K562 (cell line): ENCODE results near the gene SHF. TPM values are rescaled to one million over a fixed set of nuclear protein-coding genes. Genes with fewer than 3 reads are reported as not detected.

Experiments used
- BRCA1 ChIP-seq, 2 experiments: fragments of 450-650 bp in 1 of 2; sonication (generic) in 1 of 2; formaldehyde crosslinking in 1 of 2; IDR thresholded peaks; 2 replicates each; pipeline versions ENCODE4 v1.5.0 to v1.6.1; 2017 to 2020; ENCODE audit warnings: mild to moderate bottlenecking in 1 of 2, missing genetic modification reagents in 1 of 2
- CBX3 ChIP-seq, 2 experiments: IDR thresholded peaks; 1 replicate in 1 of 2; 2 replicates in 1 of 2; pipeline ENCODE4 v1.6.1; 2012; ENCODE audit warnings: inconsistent platforms in 2 of 2, low read length in 2 of 2, borderline replicate concordance in 1 of 2, control low read depth in 1 of 2
- CSDE1 ChIP-seq, 2 experiments: fragments of 450-650 bp; IDR thresholded peaks; 2 replicates each; pipeline ENCODE4 v1.6.1; 2016; ENCODE audit warnings: mild to moderate bottlenecking in 1 of 2
- CTCF ChIP-seq, 3 experiments: IDR thresholded peaks in 2 of 3; conservative IDR thresholded peaks in 1 of 3; 2 replicates each; pipeline ENCODE4 v1.5.1; 2011 to 2012; ENCODE audit warnings: low read length in 3 of 3, mild to moderate bottlenecking in 3 of 3, control low read depth in 2 of 3, improper control_type of control experiment in 1 of 3, inconsistent platforms in 1 of 3, low read depth in 1 of 3, mixed read lengths in 1 of 3, moderate library complexity in 1 of 3; ENCODE audit not compliant: insufficient read depth in 2 of 3
- FOXJ3 ChIP-seq: sonication (generic); formaldehyde crosslinking; IDR thresholded peaks from 2 replicates; pipeline ENCODE4 v1.4.0; 2020; ENCODE audit warnings: mild to moderate bottlenecking, missing genetic modification reagents
- HMBOX1 ChIP-seq: sonication (generic); IDR thresholded peaks from 2 replicates; pipeline ENCODE4 v1.6.1; 2016
- MLLT1 ChIP-seq, 2 experiments: fragments of 450-650 bp; IDR thresholded peaks; 2 replicates each; pipeline ENCODE4 v1.6.1; 2016
- MTF1 ChIP-seq: fragments of 250-450 bp; sonication (Bioruptor Pico); IDR thresholded peaks from 2 replicates; pipeline ENCODE4 v1.9.0; 2021; ENCODE audit warnings: moderate library complexity, mild to moderate bottlenecking, inconsistent platforms, borderline replicate concordance
- RBBP5 ChIP-seq: fragments of 200-600 bp; sonication (generic); IDR thresholded peaks from 2 replicates; pipeline ENCODE4 v1.6.1; 2012; ENCODE audit warnings: borderline replicate concordance, mild to moderate bottlenecking, low read length, control low read depth, inconsistent platforms; ENCODE audit not compliant: insufficient read depth, poor library complexity, severe bottlenecking
- RUNX1 ChIP-seq: sonication (generic); IDR thresholded peaks from 2 replicates; pipeline ENCODE4 v1.6.1; 2016; ENCODE audit warnings: antibody characterized with exemption, low read depth
- ZBTB26 ChIP-seq: fragments of 450-650 bp; formaldehyde crosslinking; IDR thresholded peaks from 2 replicates; pipeline ENCODE4 v1.4.0; 2022; ENCODE audit warnings: missing genetic modification characterization
- ZBTB8A ChIP-seq: fragments of 450-650 bp; IDR thresholded peaks from 2 replicates; pipeline ENCODE4 v1.6.1; 2018; ENCODE audit warnings: mild to moderate bottlenecking, moderate library complexity; ENCODE audit not compliant: partially characterized antibody
- ZNF140 ChIP-seq: fragments of 250-450 bp; sonication (Bioruptor Pico); IDR thresholded peaks from 2 replicates; pipeline ENCODE4 v1.8.0; 2021; ENCODE audit warnings: moderate library complexity, mild to moderate bottlenecking, inconsistent platforms
- ZNF174 ChIP-seq: fragments of 250-450 bp; sonication (Bioruptor Pico); IDR thresholded peaks from 2 replicates; pipeline ENCODE4 v1.4.0; 2020; ENCODE audit warnings: mild to moderate bottlenecking
- ZNF212 ChIP-seq: fragments of 450-650 bp; formaldehyde crosslinking; IDR thresholded peaks from 2 replicates; pipeline ENCODE4 v1.4.0; 2020; ENCODE audit warnings: mild to moderate bottlenecking
- ZNF277 ChIP-seq: fragments of 250-450 bp; sonication (Bioruptor Pico); IDR thresholded peaks from 2 replicates; pipeline ENCODE4 v1.8.0; 2022; ENCODE audit warnings: inconsistent platforms, mild to moderate bottlenecking, moderate library complexity, borderline replicate concordance
- ZNF655 ChIP-seq: fragments of 250-450 bp; sonication (Bioruptor Pico); IDR thresholded peaks from 2 replicates; pipeline ENCODE4 v1.5.0; 2021
- ZNF764 ChIP-seq: fragments of 250-450 bp; sonication (Bioruptor Pico); IDR thresholded peaks from 2 replicates; pipeline ENCODE4 v1.4.0; 2020; ENCODE audit warnings: low read depth, mild to moderate bottlenecking, moderate library complexity
- polyA plus RNA-seq, 8 experiments: library from polyadenylated mRNA; depleted of rRNA in 4 of 8; stranded (reverse) in 5 of 8; unstranded in 3 of 8; fragments of >200 nt; fragmentation: Nextera tagmentation in 2 of 8; fragmentation: Illumina TruSeq in 1 of 8; extraction: Ambion mirVana in 2 of 8; extraction: Trizol in 1 of 8; gene quantifications; 2 replicates each; pipeline versions ENCODE4 v1.2.1 to v1.2.3, GENCODE V29; 2011 to 2014; ENCODE audit warnings: inconsistent platforms in 1 of 8, missing spikeins in 1 of 8
- total RNA-seq, 7 experiments: library from RNA; depleted of rRNA in 6 of 7; stranded (reverse); fragments of >200 nt in 6 of 7; fragmentation: Illumina TruSeq in 2 of 7; extraction: Trizol in 2 of 7; gene quantifications; 2 replicates each; pipeline versions ENCODE4 v1.2.1 to v1.2.3, GENCODE V29; 2011 to 2021; ENCODE audit warnings: low replicate concordance in 1 of 7

SHF gene
- total and polyA plus RNA-seq, 9 of the 15 experiments (the other 6 are each of a cell fraction or from before 2014, with no cell fraction given): 0.51 to 2.2 (median 0.85) TPM; not detected in 2

- TF ChIP-seq ZNF174 (CRISPR knock-in tag) (no peak), ZBTB8A (no peak), CSDE1 (IDR thresholded peaks at IDR 0.05) (no peak), CTCF (IDR thresholded peaks at IDR 0.05 in 2 of 3, conservative IDR thresholded peaks at IDR 0.05 in 1 of 3; ENCODE audit: insufficient read depth in 2 of 3, low read depth in 1 of 3, low read length in 3 of 3) (peak; percentile 37 to 52 (median 47); a peak in 5 of 6 replicates), ZNF212 (CRISPR knock-in tag) (no peak), CBX3 (IDR thresholded peaks at IDR 0.05; ENCODE audit: borderline replicate concordance in 1 of 2, low read length in 2 of 2) (0 out of 3 replicates have a peak, but pooled peaks of 1 of the 2 experiments have one; percentile 45), ZBTB26 (CRISPR knock-in tag) (no peak), ZNF140 (CRISPR knock-in tag) (no peak), MTF1 (no peak), ZNF655 (CRISPR knock-in tag) (no peak), HMBOX1 (0 out of 2 replicates have a peak, but pooled peaks have one; percentile 49), BRCA1 (IDR thresholded peaks at IDR 0.05) (no peak), BRCA1 (CRISPR knock-in tag; IDR thresholded peaks at IDR 0.05) (no peak), RUNX1 (no peak), MLLT1 (IDR thresholded peaks at IDR 0.05) (no peak), FOXJ3 (CRISPR knock-in tag) (no peak), RBBP5 (no peak), ZNF277 (CRISPR knock-in tag) (no peak), ZNF764 (CRISPR knock-in tag) (no peak)
These were observed 37.9 kb upstream of the SHF start (continued) for GRCh38 chr15:45225506-45226273.
